Measurements from ENCODE around the gene IMPDH2. TPM values are rescaled to one million over a fixed set of nuclear protein-coding genes. Genes with fewer than 3 reads are reported as not detected.

Gene IMPDH2
- total RNA-seq, 4 donors from 2014 or later = 25.1 to 106 (median 72.7) TPM

DNA sequence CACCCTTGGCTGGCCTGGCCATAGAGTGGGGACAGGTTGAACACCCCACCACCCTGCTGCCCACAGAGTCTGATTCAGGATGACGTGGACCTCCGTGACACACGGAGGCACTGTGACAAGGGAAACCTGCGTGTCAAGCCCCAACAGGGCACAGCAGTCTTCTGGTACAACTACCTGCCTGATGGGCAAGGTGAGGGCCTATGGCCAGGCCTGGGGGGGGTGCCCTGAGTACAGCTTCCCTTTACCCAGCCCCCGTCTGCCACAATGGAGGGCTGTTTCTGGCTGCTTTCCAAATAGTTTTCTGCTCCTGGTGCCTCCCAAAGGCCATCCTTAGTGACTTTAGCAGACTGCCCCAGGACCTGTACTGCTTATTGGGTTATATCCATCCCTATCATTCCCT is 23.2 kb downstream of the IMPDH2 start:
- in situ Hi-C loops (cut with MboI; ENCODE audit: low pct_ligation_motif_present in 1 of 4, low pct_unique_long_range_greater_than_20kb in 1 of 4, low sequenced_read_pairs in 3 of 4) = no loop called here
- no peak for DNase-seq

DNA sequence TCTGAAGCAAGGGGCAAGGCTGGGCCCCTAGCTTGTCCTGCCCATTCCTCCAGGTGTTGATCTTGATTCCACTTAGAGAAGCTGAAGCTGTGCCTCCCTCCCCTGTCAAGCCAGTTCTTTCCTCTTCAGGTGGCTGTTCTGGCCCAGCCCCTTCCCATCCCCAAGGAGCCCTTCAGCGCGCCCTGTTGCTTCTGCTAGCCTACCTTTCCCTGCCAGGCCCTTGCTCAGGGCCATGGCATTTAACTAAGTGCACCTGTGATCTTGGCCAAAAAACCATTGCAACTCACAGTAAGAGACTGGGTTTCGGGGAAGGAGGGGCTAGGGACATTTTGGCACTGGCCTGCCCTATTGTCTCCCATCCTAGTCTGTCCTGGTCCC is 23.9 kb downstream of the IMPDH2 start:
- TF ChIP-seq POLR2AphosphoS5 (IDR thresholded peaks at IDR 0.05) (no peak), EP300 (IDR thresholded peaks at IDR 0.05; ENCODE audit: low read depth) (no peak), POLR2A (IDR thresholded peaks at IDR 0.05) (no peak)
- TF ChIP-seq, protein P1, sequence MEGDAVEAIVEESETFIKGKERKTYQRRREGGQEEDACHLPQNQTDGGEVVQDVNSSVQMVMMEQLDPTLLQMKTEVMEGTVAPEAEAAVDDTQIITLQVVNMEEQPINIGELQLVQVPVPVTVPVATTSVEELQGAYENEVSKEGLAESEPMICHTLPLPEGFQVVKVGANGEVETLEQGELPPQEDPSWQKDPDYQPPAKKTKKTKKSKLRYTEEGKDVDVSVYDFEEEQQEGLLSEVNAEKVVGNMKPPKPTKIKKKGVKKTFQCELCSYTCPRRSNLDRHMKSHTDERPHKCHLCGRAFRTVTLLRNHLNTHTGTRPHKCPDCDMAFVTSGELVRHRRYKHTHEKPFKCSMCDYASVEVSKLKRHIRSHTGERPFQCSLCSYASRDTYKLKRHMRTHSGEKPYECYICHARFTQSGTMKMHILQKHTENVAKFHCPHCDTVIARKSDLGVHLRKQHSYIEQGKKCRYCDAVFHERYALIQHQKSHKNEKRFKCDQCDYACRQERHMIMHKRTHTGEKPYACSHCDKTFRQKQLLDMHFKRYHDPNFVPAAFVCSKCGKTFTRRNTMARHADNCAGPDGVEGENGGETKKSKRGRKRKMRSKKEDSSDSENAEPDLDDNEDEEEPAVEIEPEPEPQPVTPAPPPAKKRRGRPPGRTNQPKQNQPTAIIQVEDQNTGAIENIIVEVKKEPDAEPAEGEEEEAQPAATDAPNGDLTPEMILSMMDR (IDR thresholded peaks at IDR 0.05) = no peak
- in situ Hi-C loops (cut with MboI; ENCODE audit: low pct_ligation_motif_present in 1 of 4, low pct_unique_long_range_greater_than_20kb in 1 of 4, low sequenced_read_pairs in 3 of 4) = no loop called here
- no peak for DNase-seq
- 100% methylated on average over 2 to 3 of the region's 3 CpGs for WGBS, 2 donors (ENCODE audit: low coverage in 1 of 2)
- Histone ChIP-seq H3K4me1 (peaks cover 12 to 25% (median 19%) of the 10 kb centered on the region in 4 donors), H3K27me3 (no peaks in the 10 kb centered on the region), H3K9me3 (no peaks in the 10 kb centered on the region), H3K36me3 (no peaks in the 10 kb centered on the region), H3K4me3 (no peak overlapping the region), H3K27ac (no peak overlapping the region)
- intact Hi-C loops (cut with DNase I; ENCODE audit: low total_unique reads) = no loop called here

More for the DNA sequence above, 23.2 kb downstream of the IMPDH2 start:
- H3K36me3 ChIP-seq = no peaks in the 10 kb centered on the region
- no peaks in the 10 kb centered on the region for H3K27me3 ChIP-seq
- intact Hi-C loops (cut with DNase I; ENCODE audit: low total_unique reads) = no loop called here
- peak overlapping the region; percentile 95 to 99 (median 96) for H3K27ac ChIP-seq
- WGBS, 2 donors (ENCODE audit: low coverage in 1 of 2) = 98% methylated on average over 5 of the region's 5 CpGs; no CpG with 5 or more reads in 1 of the 2 donors
- TF ChIP-seq EP300 (IDR thresholded peaks at IDR 0.05; ENCODE audit: low read depth) (no peak), POLR2AphosphoS5 (IDR thresholded peaks at IDR 0.05) (no peak), POLR2A (IDR thresholded peaks at IDR 0.05) (no peak)
- TF ChIP-seq, protein P1 (IDR thresholded peaks at IDR 0.05) = no peak
- H3K9me3 ChIP-seq = no peaks in the 10 kb centered on the region
- peak overlapping the region in 1 of 4 donors; percentile 92 for H3K4me3 ChIP-seq
- H3K4me1 ChIP-seq = peaks cover 12 to 25% (median 19%) of the 10 kb centered on the region in 4 donors

DNA sequence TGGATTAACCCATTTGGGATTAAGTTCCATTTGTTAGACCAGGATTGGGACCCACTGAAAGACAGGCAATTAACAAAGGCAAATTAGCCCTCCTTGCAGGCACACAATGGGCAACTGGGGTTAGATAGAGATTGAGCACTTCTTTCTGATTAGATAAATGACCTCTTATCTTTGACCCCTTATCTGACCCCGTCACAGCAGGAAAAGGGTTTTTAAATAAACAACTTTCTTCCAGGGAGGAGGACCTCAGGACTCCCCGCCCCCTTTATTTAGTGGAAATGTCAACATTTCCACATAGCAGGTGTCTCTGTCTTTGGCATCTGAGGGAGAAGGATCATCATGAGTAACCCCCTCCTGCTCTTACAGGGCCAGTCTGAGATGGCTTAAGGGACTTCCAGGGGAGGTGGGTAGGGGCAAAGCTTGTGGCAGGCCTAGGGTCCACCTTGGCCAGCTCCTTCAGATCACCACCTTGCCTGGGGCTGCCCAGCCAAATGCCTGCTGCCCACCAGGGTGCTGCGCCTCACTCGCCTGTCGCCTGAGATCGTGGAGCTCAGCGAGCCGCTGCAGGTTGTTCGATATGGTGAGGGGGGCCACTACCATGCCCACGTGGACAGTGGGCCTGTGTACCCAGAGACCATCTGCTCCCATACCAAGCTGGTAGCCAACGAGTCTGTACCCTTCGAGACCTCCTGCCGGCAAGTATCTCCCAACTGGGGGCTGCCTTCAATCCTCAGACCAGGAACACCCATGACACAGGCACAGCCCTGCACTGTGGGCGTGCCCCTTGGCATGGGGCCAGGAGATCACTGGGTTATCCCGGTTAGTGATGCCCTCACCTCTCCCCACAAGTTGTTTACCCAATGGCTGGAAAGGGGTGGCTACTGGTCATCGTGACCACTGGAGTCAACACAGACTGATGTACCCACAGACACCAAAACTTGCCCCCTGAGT is 24.6 kb downstream of the IMPDH2 start:
- Histone ChIP-seq H3K9me3 (no peaks in the 10 kb centered on the region), H3K36me3 (no peaks in the 10 kb centered on the region), H3K4me1 (peaks cover 12 to 25% (median 19%) of the 10 kb centered on the region in 4 donors), H3K27ac (no peak overlapping the region), H3K27me3 (no peaks in the 10 kb centered on the region), H3K4me3 (no peak overlapping the region)
- no peak for TF ChIP-seq POLR2A (IDR thresholded peaks at IDR 0.05)
- no peak for TF ChIP-seq POLR2AphosphoS5 (IDR thresholded peaks at IDR 0.05)
- TF ChIP-seq, protein P1 (IDR thresholded peaks at IDR 0.05) = no peak
- no peak for TF ChIP-seq EP300 (IDR thresholded peaks at IDR 0.05; ENCODE audit: low read depth)
- intact Hi-C loops (cut with DNase I; ENCODE audit: low total_unique reads) (no loop called here), in situ Hi-C loops (cut with MboI; ENCODE audit: low pct_ligation_motif_present in 1 of 4, low pct_unique_long_range_greater_than_20kb in 1 of 4, low sequenced_read_pairs in 3 of 4) (no loop called here)
- 40 to 89% methylated on average over 1 to 16 of the region's 16 CpGs for WGBS, 2 donors (ENCODE audit: low coverage in 1 of 2)
- DNase-seq = peak; percentile 73

DNA sequence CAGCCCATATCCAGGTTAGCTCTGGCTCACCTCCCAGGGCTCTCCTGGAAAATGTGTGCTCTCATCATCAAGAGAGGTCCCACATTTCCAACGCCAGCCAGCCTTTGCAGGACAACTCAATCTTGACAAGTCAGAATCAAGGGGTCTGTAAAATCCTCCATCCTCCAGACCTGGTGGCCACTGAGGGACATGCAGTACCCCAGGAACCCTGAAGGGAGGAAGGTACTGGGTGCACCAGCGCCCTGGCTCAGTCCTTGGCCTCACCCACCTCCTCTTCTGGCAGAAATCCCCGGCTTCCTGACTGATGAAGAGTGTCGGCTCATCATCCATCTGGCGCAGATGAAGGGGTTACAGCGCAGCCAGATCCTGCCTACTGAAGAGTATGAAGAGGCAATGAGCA is 28.0 kb downstream of the IMPDH2 start:
- Histone ChIP-seq H3K9me3 (no peaks in the 10 kb centered on the region), H3K36me3 (no peaks in the 10 kb centered on the region), H3K4me3 (no peak overlapping the region), H3K4me1 (peaks cover under 1 to 4% (median 2%) of the 10 kb centered on the region in 4 donors), H3K27ac (no peak overlapping the region), H3K27me3 (no peaks in the 10 kb centered on the region)
- in situ Hi-C loops (cut with MboI; ENCODE audit: low pct_ligation_motif_present in 1 of 4, low pct_unique_long_range_greater_than_20kb in 1 of 4, low sequenced_read_pairs in 3 of 4) (no loop called here), intact Hi-C loops (cut with DNase I; ENCODE audit: low total_unique reads) (no loop called here)
- no peak for TF ChIP-seq EP300 (IDR thresholded peaks at IDR 0.05; ENCODE audit: low read depth)
- TF ChIP-seq POLR2AphosphoS5 (IDR thresholded peaks at IDR 0.05) = no peak
- TF ChIP-seq POLR2A (IDR thresholded peaks at IDR 0.05) = no peak
- TF ChIP-seq, protein P1 (IDR thresholded peaks at IDR 0.05) = no peak
- WGBS, 2 donors (ENCODE audit: low coverage in 1 of 2) = 88% methylated on average over 4 of the region's 6 CpGs; no CpG with 5 or more reads in 1 of the 2 donors
- DNase-seq = no peak

Measured in transverse colon (tissue), 4 donors.